GM23338 (cell line): Measurements from ENCODE around the gene BRICD5. TPM values are rescaled to one million over a fixed set of nuclear protein-coding genes. Genes with fewer than 3 reads are reported as not detected.

ENCODE experiments used
- ATAC-seq: fragments of 200-7000 bp; cut with Tn5 transposase; 3 replicates; pipeline ENCODE4 v1.9.1; 2020
- DNase-seq: peaks from one replicate; pipeline ENCODE4 v3.0.0-alpha.2; 2015; ENCODE audit warnings: low spot score
- H2AFZ ChIP-seq: fragments of 200-600 bp; sonication (generic); 2 replicates; pipeline ENCODE4 v1.8.0; 2016; ENCODE audit warnings: antibody characterized with exemption, mild to moderate bottlenecking, moderate library complexity
- H3F3A ChIP-seq: fragments of 200-600 bp; sonication (generic); replicated peaks from 2 replicates; pipeline ENCODE4 v1.8.0; 2017; ENCODE audit warnings: antibody characterized with exemption, mixed run types, low read depth
- H3K27ac ChIP-seq: fragments of 200-600 bp; sonication (generic); 2 replicates; pipeline ENCODE4 v1.6.1; 2016; ENCODE audit warnings: low read depth
- H3K27me3 ChIP-seq: fragments of 200-600 bp; sonication (generic); 2 replicates; pipeline ENCODE4 v1.8.0; 2016; ENCODE audit warnings: mild to moderate bottlenecking, mixed run types, moderate library complexity; ENCODE audit not compliant: insufficient read depth
- H3K36me3 ChIP-seq: fragments of 200-600 bp; sonication (generic); 2 replicates; pipeline ENCODE4 v1.8.0; 2016; ENCODE audit warnings: mild to moderate bottlenecking; ENCODE audit not compliant: insufficient read depth
- H3K4me1 ChIP-seq: fragments of 200-600 bp; sonication (generic); 2 replicates; pipeline ENCODE4 v1.8.0; 2016; ENCODE audit warnings: mild to moderate bottlenecking, moderate library complexity; ENCODE audit not compliant: insufficient read depth
- H3K4me2 ChIP-seq: fragments of 200-600 bp; sonication (generic); 2 replicates; pipeline ENCODE4 v1.7.1; 2017; ENCODE audit warnings: mixed run types
- H3K4me3 ChIP-seq: fragments of 200-600 bp; sonication (generic); 2 replicates; pipeline ENCODE4 v1.6.1; 2016; ENCODE audit warnings: mixed run types
- H3K79me2 ChIP-seq: fragments of 200-600 bp; sonication (generic); replicated peaks from 2 replicates; pipeline ENCODE4 v1.8.0; 2017; ENCODE audit warnings: mild to moderate bottlenecking; ENCODE audit not compliant: insufficient read depth
- H3K9me2 ChIP-seq: fragments of 200-600 bp; sonication (generic); 2 replicates; pipeline ENCODE4 v1.8.0; 2017; ENCODE audit not compliant: insufficient read depth
- H4K20me1 ChIP-seq: fragments of 200-600 bp; sonication (generic); replicated peaks from 2 replicates; pipeline ENCODE4 v1.8.0; 2017; ENCODE audit warnings: mild to moderate bottlenecking; ENCODE audit not compliant: insufficient read depth
- H3K27ac Mint-ChIP-seq: 2 replicates; pipeline ENCODE4 v1.8.0; 2020; ENCODE audit warnings: inconsistent platforms, mild to moderate bottlenecking, moderate library complexity, mixed read lengths
- H3K27me3 Mint-ChIP-seq: 3 replicates; pipeline ENCODE4 v1.8.0; 2022; ENCODE audit warnings: low read depth, mild to moderate bottlenecking, moderate library complexity, mixed read lengths, inconsistent platforms; ENCODE audit not compliant: insufficient read depth, poor library complexity
- H3K36me3 Mint-ChIP-seq: 3 replicates; pipeline ENCODE4 v1.8.0; 2021; ENCODE audit warnings: low read depth, mild to moderate bottlenecking, inconsistent platforms, moderate library complexity, mixed read lengths
- H3K4me1 Mint-ChIP-seq: 3 replicates; pipeline ENCODE4 v1.8.0; 2020; ENCODE audit warnings: mild to moderate bottlenecking, inconsistent platforms, mixed read lengths
- H3K4me3 Mint-ChIP-seq: 3 replicates; pipeline ENCODE4 v1.8.0; 2021; ENCODE audit warnings: moderate library complexity, mild to moderate bottlenecking, inconsistent platforms, mixed read lengths
- H3K9me3 Mint-ChIP-seq: 3 replicates; pipeline ENCODE4 v1.8.0; 2020; ENCODE audit warnings: moderate library complexity, mild to moderate bottlenecking, inconsistent platforms, mixed read lengths
- EZH2 ChIP-seq: fragments of 200-600 bp; sonication (generic); IDR thresholded peaks from one replicate; pipeline ENCODE4 v1.8.0; 2017; ENCODE audit warnings: antibody characterized with exemption, mild to moderate bottlenecking, low read depth; ENCODE audit not compliant: unreplicated experiment
- NANOG ChIP-seq: IDR thresholded peaks from 2 replicates; pipeline ENCODE4 v1.6.1; 2016; ENCODE audit warnings: antibody characterized with exemption, borderline replicate concordance
- POLR2AphosphoS5 ChIP-seq: IDR thresholded peaks from 2 replicates; pipeline ENCODE4 v1.6.1; 2016; ENCODE audit warnings: antibody characterized with exemption, low read depth
- REST ChIP-seq: IDR thresholded peaks from one replicate; pipeline ENCODE4 v1.6.1; 2018; ENCODE audit warnings: antibody characterized with exemption; ENCODE audit not compliant: unreplicated experiment
- ZNF331 ChIP-seq: fragments of 250-450 bp; sonication (Bioruptor Pico); IDR thresholded peaks from 2 replicates; pipeline ENCODE4 v1.5.0; 2020; ENCODE audit warnings: low read depth, mild to moderate bottlenecking, moderate library complexity
- polyA plus RNA-seq: library from polyadenylated mRNA; unstranded; fragments of >200 nt; fragmentation: Nextera tagmentation; extraction: Ambion mirVana; gene quantifications from 2 replicates; pipeline ENCODE4 v1.2.1, GENCODE V29; 2016
- total RNA-seq: library from RNA; depleted of rRNA; stranded (reverse); fragments of >200 nt; shearing (Covaris generic); gene quantifications from 2 replicates; pipeline ENCODE4 v1.2.3, GENCODE V29; 2014
- TF ChIP-seq, protein P1 (sequence below): IDR thresholded peaks from 2 replicates; pipeline ENCODE4 v1.6.1; 2016; ENCODE audit warnings: antibody characterized with exemption
- TF ChIP-seq, protein P2 (sequence below): fragments of 250-450 bp; sonication (Bioruptor Pico); IDR thresholded peaks from 2 replicates; pipeline ENCODE4 v1.5.0; 2020; ENCODE audit warnings: mild to moderate bottlenecking, moderate library complexity

The BRICD5 gene
- total and polyA plus RNA-seq, 2 experiments from 2014 or later = 5.3 to 6.3 TPM

DNA sequence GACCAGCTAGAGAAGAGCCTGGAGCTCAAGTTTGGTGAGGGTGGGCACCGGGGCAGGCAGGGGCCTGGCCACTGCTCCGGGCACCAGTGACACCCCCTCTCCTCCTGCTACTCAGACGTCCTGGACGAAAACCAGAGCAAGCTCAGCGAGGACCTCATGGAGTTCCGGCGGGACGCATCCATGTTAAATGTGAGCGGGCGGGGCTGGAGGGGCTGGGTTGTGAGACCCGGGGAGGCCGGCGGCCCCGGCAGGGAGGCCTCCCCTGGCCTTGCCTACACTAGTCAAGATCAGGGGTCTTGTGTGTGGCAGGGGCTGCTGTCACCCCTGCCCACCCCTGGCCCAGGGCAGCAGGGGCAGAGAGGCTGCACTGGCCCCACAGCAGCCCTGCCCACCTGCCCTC lies 37.3 kb downstream of the BRICD5 start:
- Histone ChIP-seq H3K4me2 (no peak overlapping the region), H3K4me3 (no peak overlapping the region), H3F3A (0 out of 2 replicates have a peak, but pooled peaks cover 19% of the 10 kb centered on the region), H3K36me3 (no peaks in the 10 kb centered on the region; the same call in 1 of the 2 replicates), H3K27ac (no peak overlapping the region), H4K20me1 (no peaks in the 10 kb centered on the region; the same call in 1 of the 2 replicates), H3K27me3 (no peaks in the 10 kb centered on the region), H3K4me1 (no peaks in the 10 kb centered on the region), H2AFZ (no peak overlapping the region), H3K9me2 (no peaks in the 10 kb centered on the region), H3K79me2 (no peaks in the 10 kb centered on the region; the same call in 1 of the 2 replicates)
- no peaks in the 10 kb centered on the region for H3K9me3 Mint-ChIP-seq
- peaks cover 14% of the 10 kb centered on the region for H3K27me3 Mint-ChIP-seq
- H3K27ac Mint-ChIP-seq = no peak overlapping the region
- no peak for ATAC-seq
- TF ChIP-seq, protein P1, sequence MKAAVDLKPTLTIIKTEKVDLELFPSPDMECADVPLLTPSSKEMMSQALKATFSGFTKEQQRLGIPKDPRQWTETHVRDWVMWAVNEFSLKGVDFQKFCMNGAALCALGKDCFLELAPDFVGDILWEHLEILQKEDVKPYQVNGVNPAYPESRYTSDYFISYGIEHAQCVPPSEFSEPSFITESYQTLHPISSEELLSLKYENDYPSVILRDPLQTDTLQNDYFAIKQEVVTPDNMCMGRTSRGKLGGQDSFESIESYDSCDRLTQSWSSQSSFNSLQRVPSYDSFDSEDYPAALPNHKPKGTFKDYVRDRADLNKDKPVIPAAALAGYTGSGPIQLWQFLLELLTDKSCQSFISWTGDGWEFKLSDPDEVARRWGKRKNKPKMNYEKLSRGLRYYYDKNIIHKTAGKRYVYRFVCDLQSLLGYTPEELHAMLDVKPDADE = no peak
- TF ChIP-seq EZH2 (no peak), ZNF331 (no peak), REST (no peak), POLR2AphosphoS5 (no peak), NANOG (no peak)
- TF ChIP-seq, protein P2, sequence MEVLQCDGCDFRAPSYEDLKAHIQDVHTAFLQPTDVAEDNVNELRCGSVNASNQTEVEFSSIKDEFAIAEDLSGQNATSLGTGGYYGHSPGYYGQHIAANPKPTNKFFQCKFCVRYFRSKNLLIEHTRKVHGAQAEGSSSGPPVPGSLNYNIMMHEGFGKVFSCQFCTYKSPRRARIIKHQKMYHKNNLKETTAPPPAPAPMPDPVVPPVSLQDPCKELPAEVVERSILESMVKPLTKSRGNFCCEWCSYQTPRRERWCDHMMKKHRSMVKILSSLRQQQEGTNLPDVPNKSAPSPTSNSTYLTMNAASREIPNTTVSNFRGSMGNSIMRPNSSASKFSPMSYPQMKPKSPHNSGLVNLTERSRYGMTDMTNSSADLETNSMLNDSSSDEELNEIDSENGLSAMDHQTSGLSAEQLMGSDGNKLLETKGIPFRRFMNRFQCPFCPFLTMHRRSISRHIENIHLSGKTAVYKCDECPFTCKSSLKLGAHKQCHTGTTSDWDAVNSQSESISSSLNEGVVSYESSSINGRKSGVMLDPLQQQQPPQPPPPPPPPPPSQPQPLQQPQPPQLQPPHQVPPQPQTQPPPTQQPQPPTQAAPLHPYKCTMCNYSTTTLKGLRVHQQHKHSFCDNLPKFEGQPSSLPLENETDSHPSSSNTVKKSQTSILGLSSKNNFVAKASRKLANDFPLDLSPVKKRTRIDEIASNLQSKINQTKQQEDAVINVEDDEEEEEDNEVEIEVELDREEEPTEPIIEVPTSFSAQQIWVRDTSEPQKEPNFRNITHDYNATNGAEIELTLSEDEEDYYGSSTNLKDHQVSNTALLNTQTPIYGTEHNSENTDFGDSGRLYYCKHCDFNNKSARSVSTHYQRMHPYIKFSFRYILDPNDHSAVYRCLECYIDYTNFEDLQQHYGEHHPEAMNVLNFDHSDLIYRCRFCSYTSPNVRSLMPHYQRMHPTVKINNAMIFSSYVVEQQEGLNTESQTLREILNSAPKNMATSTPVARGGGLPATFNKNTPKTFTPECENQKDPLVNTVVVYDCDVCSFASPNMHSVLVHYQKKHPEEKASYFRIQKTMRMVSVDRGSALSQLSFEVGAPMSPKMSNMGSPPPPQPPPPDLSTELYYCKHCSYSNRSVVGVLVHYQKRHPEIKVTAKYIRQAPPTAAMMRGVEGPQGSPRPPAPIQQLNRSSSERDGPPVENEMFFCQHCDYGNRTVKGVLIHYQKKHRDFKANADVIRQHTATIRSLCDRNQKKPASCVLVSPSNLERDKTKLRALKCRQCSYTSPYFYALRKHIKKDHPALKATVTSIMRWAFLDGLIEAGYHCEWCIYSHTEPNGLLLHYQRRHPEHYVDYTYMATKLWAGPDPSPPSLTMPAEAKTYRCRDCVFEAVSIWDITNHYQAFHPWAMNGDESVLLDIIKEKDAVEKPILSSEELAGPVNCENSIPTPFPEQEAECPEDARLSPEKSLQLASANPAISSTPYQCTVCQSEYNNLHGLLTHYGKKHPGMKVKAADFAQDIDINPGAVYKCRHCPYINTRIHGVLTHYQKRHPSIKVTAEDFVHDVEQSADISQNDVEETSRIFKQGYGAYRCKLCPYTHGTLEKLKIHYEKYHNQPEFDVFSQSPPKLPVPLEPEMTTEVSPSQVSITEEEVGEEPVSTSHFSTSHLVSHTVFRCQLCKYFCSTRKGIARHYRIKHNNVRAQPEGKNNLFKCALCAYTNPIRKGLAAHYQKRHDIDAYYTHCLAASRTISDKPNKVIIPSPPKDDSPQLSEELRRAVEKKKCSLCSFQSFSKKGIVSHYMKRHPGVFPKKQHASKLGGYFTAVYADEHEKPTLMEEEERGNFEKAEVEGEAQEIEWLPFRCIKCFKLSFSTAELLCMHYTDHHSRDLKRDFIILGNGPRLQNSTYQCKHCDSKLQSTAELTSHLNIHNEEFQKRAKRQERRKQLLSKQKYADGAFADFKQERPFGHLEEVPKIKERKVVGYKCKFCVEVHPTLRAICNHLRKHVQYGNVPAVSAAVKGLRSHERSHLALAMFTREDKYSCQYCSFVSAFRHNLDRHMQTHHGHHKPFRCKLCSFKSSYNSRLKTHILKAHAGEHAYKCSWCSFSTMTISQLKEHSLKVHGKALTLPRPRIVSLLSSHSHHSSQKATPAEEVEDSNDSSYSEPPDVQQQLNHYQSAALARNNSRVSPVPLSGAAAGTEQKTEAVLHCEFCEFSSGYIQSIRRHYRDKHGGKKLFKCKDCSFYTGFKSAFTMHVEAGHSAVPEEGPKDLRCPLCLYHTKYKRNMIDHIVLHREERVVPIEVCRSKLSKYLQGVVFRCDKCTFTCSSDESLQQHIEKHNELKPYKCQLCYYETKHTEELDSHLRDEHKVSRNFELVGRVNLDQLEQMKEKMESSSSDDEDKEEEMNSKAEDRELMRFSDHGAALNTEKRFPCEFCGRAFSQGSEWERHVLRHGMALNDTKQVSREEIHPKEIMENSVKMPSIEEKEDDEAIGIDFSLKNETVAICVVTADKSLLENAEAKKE (CRISPR knock-in tag) = no peak
- peaks cover 2% of the 10 kb centered on the region; the same call in 1 of the 3 replicates for H3K4me1 Mint-ChIP-seq
- no peak for DNase-seq
- H3K36me3 Mint-ChIP-seq = peaks cover 32% of the 10 kb centered on the region
- no peak overlapping the region for H3K4me3 Mint-ChIP-seq
